BE2C (cell line): Measurements from ENCODE around the gene UBE3C.
"Not testable (repeated sequence)": the region's sequence is repeated elsewhere in the genome, so short reads cannot be mapped to it uniquely, and the experiment has no call there.

Experiments
- DNase-seq: peaks from one replicate; pipeline ENCODE4 v3.0.0-alpha.2; 2020
- H3K27me3 ChIP-seq: fragments of 250-450 bp; sonication (Bioruptor Pico); 2 replicates; pipeline ENCODE4 v1.5.1; 2020; ENCODE audit warnings: mild to moderate bottlenecking
- H3K36me3 ChIP-seq: fragments of 250-450 bp; sonication (Bioruptor Pico); 2 replicates; pipeline ENCODE4 v1.5.1; 2020; ENCODE audit warnings: mild to moderate bottlenecking
- H3K4me1 ChIP-seq: fragments of 250-450 bp; sonication (Bioruptor Pico); 2 replicates; pipeline ENCODE4 v1.5.1; 2020
- H3K4me3 ChIP-seq: 2 replicates; pipeline ENCODE4 v1.5.1; 2011; ENCODE audit warnings: low read depth, low read length
- H3K9me3 ChIP-seq: fragments of 250-450 bp; sonication (Bioruptor Pico); 2 replicates; pipeline ENCODE4 v1.5.1; 2020
- TF ChIP-seq, protein P1 (sequence below): IDR thresholded peaks from 2 replicates; pipeline ENCODE4 v1.5.1; 2012; ENCODE audit warnings: mild to moderate bottlenecking, low read depth, low read length

Gene UBE3C

DNA sequence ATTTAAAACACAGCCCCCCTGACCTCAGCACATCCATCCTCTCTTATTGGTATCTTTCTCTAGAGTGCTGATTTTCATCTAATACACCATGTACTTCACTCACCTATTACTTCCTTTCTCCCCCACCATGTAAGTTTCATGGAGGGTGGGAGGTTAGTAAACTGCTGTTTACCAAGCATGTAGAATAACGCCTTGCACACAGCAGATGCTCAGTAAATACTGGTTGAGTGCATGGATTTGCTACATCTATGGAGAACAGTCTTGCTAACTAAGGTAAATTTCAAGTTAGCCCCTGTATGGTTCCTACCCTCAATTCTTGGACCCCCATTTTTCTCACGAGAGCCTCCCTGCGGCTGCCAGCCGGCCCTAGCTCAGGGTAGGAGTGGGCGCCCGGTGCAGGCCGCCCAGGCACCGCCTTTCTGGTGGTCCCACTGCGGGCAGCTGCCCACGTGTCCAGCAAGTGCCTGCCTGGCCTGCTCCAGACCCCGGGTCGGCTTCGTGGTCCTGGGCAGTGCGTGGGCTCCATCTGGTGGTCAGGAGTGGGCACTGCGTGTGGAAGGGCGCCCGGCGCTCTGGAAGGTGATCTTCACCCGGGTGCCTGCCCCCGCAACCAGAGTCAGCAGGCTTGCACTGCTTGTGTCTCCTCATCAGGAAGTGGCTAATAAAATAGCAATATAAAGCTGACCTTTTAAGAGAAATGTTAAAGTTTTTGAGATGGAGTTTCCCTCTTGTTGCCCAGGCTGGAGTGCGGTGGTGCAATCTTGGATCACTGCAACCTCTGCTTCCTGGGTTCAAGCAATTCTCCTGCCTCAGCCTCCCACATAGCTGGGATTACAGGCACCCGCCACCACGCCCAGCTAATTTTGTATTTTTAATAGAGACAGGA, 134.7 kb downstream of the UBE3C start:
- Histone ChIP-seq H3K4me1 (peaks cover 23% of the 10 kb centered on the region), H3K27me3 (peaks cover 2% of the 10 kb centered on the region), H3K36me3 (peaks cover 18% of the 10 kb centered on the region), H3K4me3 (no peak overlapping the region), H3K9me3 (no peaks in the 10 kb centered on the region)
- DNase-seq: peak; percentile 79
- TF ChIP-seq, protein P1, sequence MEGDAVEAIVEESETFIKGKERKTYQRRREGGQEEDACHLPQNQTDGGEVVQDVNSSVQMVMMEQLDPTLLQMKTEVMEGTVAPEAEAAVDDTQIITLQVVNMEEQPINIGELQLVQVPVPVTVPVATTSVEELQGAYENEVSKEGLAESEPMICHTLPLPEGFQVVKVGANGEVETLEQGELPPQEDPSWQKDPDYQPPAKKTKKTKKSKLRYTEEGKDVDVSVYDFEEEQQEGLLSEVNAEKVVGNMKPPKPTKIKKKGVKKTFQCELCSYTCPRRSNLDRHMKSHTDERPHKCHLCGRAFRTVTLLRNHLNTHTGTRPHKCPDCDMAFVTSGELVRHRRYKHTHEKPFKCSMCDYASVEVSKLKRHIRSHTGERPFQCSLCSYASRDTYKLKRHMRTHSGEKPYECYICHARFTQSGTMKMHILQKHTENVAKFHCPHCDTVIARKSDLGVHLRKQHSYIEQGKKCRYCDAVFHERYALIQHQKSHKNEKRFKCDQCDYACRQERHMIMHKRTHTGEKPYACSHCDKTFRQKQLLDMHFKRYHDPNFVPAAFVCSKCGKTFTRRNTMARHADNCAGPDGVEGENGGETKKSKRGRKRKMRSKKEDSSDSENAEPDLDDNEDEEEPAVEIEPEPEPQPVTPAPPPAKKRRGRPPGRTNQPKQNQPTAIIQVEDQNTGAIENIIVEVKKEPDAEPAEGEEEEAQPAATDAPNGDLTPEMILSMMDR: peak; percentile 97

DNA sequence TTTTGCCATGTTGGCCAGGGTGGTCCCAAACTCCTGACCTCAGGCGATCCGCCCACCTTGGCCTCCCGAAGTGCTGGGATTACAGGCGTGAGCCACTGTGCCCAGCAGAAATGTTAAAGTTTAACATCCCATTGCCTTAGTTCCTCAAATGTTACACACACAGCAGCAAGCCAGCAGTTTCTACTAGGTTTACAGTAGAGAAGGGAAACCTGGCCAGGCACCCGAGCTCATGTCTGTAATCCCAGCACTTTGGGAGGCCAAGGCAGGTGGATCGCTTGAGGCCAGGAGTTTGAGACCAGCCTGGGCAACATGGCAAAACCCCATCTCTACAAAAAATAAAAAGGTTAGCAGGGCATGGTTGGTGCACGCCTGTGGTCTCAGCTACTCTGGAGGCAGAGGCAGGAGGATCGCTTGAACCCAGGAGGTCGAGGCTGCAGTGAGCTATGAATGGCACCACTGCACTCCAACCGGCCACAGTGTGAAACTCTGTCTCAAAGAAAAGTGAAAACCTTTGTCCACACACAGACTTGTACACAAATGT, 135.4 kb downstream of the UBE3C start:
- peaks cover 16% of the 10 kb centered on the region for H3K36me3 ChIP-seq
- H3K9me3 ChIP-seq, H3K27me3 ChIP-seq, DNase-seq, H3K4me3 ChIP-seq: not testable (repeated sequence)
- H3K4me1 ChIP-seq: peaks cover 23% of the 10 kb centered on the region

DNA sequence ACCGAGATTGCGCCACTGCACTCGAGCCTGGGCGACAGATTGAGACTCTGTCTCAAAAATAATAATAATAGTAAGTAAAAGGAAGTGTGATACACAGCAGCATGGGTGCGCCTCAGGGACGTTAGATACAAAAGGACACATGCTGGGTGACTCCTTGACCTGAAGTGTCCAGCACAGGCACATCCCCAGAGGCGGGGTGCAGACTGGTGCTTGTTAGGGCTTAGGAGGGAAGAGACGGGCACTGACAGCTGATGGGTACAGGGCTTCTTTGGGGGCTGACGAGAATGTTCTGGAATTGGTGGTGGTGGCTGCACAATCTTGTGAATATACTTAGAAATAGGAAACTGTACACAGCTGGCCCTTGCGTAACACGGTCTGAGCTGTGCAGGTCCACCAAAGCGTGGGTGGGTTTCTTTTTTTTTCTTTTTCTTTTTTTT, 136.3 kb downstream of the UBE3C start:
- H3K4me3 ChIP-seq: no peak overlapping the region
- H3K27me3 ChIP-seq: peaks cover 18% of the 10 kb centered on the region
- peaks cover 7% of the 10 kb centered on the region for H3K36me3 ChIP-seq
- no peak for DNase-seq
- H3K9me3 ChIP-seq: no peaks in the 10 kb centered on the region
- TF ChIP-seq, protein P1: no peak
- H3K4me1 ChIP-seq: peaks cover 23% of the 10 kb centered on the region

DNA sequence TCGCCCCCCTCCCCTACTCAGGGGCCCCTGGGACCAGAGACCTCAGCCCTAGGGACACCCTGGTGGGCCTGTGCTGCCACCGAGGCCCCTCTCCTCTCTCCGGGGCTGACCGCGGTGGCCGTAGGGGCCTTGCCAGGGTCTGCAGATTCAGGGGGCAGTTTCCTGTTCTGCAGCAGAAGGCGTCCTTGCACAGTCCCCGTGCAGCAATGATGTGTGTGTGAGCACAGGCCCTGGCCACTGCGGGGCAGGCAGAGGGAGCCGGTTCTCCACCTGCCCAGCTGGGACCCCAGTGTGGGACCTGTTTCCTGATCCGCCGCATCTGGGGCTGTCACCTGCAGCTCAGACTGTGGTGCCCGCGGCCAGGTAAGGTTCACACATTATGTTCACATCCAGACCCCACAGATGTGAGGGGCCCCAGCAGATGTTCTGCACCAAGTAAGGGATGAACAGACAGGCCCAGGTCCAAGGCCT, 137.4 kb downstream of the UBE3C start:
- Histone ChIP-seq H3K4me1 (peaks cover 23% of the 10 kb centered on the region), H3K27me3 (peaks cover 20% of the 10 kb centered on the region), H3K36me3 (no peaks in the 10 kb centered on the region; the same call in 1 of the 2 replicates), H3K4me3 (no peak overlapping the region), H3K9me3 (no peaks in the 10 kb centered on the region)
- no peak for DNase-seq
- TF ChIP-seq, protein P1: no peak

DNA sequence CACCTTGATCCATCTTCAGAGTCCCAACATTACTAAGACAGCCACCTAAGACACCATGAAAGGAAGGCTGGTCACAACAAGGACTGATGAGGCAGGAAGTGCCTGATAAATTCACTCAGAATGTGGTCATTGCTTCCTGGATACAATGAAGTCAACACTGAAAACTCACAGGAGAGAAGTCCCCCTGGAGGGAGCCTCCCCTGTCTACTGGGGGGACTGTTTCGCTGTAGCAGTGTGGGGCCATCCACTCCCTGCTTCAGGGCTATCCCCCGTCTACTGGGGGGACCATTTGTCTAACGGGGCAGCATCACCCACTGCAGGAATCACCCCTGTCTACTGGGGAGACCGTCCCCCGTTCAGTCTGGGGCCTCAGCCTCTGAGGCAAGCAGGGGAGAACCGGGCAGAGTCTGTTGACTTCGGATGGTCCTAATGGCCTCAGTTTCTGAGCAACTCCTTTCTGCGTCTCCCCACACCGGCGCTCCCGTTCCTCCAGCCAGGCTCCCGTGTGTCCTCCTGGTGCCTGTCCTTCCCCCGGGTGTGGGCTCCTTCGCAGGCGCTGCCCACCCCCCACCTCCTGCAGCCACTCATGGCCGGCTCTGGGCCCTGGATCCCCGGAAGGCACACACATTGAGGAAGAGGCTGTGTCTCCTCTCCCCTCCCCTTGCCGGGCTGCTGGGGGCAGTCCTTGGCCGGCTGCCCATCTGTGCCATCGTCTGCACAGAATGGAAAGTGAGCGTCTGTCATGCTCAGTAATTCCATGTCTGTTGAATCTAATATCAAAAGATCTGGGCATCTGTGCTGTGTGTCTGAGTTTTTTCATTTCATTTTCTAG, 138.2 kb downstream of the UBE3C start:
- peak; percentile 92 for DNase-seq
- H3K4me1 ChIP-seq: peaks cover 21% of the 10 kb centered on the region
- no peaks in the 10 kb centered on the region for H3K9me3 ChIP-seq
- TF ChIP-seq, protein P1: no peak
- H3K36me3 ChIP-seq: no peaks in the 10 kb centered on the region; the same call in 1 of the 2 replicates
- peaks cover 20% of the 10 kb centered on the region for H3K27me3 ChIP-seq
- H3K4me3 ChIP-seq: peak overlapping the region; percentile 47

DNA sequence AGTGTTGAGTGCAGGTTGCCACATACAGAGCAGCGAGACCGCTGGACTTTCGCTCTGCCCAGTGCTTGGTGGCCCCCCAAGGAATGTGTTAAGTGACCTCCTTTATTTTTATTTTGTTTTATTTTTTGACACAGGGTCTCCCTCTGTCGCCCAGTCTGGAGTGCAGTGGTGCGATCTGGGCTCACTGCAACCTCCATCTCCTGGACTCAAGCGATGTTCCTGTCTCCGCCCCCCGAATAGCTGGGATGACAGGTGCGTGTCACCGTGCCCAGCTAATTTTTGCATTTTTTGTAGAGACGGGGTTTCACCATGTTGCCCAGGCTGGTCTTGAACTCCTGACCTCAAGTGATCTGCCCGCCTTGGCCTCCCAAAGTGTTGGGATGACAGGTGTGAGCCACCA, 138.8 kb downstream of the UBE3C start:
- Histone ChIP-seq H3K4me1 (peaks cover 19% of the 10 kb centered on the region), H3K4me3 (peak overlapping the region; percentile 47)
- H3K36me3 ChIP-seq: not testable (repeated sequence)

More for the DNA sequence above, 138.8 kb downstream of the UBE3C start:
- H3K9me3 ChIP-seq, DNase-seq: not testable (repeated sequence)
- H3K27me3 ChIP-seq: peaks cover 20% of the 10 kb centered on the region
